ENCODE data around the gene FAM163B.

FAM163B gene

GRCh38 chr9:133650026-133650425, 40.8 kb upstream of the FAM163B start:
- no peak for DNase-seq (ENCODE audit: low read depth)
- H3K4me3 ChIP-seq (replicated peaks; ENCODE audit: low read depth, low read length) = no peak overlapping the region
- no peak for TF ChIP-seq CTCF (IDR thresholded peaks at IDR 0.05; ENCODE audit: low read length, missing control alignments)

DNA sequence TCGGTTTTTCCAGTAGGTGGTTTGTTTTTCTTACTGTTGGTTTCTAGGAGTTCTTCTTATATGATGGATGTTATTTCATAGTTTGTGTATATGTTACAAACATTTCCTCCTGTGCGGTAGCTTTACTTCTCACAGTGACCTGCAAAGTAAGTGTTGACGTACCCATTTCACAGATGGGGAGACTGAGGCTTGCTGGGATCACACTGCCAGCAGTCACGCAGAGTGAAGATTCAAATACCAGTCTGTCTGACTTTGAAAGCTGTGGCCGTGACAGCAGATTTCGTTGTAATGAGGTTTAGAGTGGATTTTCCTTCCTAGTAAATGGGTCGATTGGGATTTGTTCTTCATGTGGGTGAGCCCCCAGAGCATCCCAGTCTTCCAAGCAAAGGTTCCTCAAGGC, 40.0 kb upstream of the FAM163B start:
- no peak for TF ChIP-seq CTCF (IDR thresholded peaks at IDR 0.05; ENCODE audit: low read length, missing control alignments)
- no peak for DNase-seq (ENCODE audit: low read depth)

DNA sequence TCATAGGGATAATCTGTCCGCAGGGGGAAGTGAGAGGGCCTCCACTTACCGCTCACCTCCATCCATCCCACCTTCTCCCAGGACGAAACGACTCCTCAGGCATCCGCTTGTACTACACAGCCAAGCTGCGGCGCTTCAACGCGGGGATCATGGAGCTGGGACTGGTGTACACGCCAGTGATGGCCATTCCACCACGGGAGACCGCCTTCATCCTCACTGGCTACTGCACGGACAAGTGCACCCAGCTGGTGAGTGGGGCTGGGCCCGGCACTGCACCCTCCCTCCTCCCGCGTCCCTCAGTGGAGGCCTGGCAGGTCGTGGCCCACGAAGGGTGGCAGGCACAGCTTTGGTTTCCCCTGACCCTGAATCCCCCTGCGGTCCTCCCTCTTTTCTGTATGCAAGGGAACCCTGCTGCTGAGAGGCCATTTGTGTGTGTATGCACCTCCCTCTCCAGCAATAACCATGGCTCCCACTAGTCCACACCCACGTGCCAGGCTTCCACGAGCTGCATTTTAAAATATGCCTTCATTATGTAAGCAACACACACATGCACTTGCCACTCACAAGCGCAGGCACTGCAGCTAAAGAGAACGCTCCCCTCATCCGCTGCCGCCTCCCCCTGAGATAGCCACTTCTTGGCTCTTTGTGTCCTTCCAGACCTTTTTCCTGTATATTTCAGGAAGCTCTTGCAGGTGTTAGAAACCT, 38.7 kb upstream of the FAM163B start:
- TF ChIP-seq CTCF (IDR thresholded peaks at IDR 0.05; ENCODE audit: low read length, missing control alignments) = no peak
- no peak for DNase-seq (ENCODE audit: low read depth)
- no peak overlapping the region for H3K4me3 ChIP-seq (replicated peaks; ENCODE audit: low read depth, low read length)

More for the DNA sequence above, 40.0 kb upstream of the FAM163B start:
- no peak overlapping the region for H3K4me3 ChIP-seq (replicated peaks; ENCODE audit: low read depth, low read length)

DNA sequence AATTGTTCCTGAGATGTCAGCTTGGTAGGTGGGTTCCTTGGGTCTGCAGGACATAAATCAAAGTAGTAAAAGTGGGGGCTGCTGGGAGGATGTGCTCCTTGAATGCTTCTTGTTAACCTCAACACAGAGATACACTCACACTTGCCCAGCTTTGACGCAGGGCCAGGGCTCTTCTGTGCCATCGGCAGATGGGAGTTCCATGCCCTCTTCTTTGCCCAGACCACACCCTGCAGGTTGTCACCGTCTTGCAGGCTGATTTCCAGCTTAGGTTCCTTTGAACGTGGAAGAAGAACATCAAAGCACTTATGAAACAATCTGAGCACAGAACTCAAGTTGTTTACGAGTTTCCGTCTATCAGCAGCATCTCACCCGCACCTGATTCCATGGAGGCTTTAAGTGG, 38.0 kb upstream of the FAM163B start:
- TF ChIP-seq CTCF (IDR thresholded peaks at IDR 0.05; ENCODE audit: low read length, missing control alignments) = no peak
- no peak for DNase-seq (ENCODE audit: low read depth)
- H3K4me3 ChIP-seq (replicated peaks; ENCODE audit: low read depth, low read length) = no peak overlapping the region

DNA sequence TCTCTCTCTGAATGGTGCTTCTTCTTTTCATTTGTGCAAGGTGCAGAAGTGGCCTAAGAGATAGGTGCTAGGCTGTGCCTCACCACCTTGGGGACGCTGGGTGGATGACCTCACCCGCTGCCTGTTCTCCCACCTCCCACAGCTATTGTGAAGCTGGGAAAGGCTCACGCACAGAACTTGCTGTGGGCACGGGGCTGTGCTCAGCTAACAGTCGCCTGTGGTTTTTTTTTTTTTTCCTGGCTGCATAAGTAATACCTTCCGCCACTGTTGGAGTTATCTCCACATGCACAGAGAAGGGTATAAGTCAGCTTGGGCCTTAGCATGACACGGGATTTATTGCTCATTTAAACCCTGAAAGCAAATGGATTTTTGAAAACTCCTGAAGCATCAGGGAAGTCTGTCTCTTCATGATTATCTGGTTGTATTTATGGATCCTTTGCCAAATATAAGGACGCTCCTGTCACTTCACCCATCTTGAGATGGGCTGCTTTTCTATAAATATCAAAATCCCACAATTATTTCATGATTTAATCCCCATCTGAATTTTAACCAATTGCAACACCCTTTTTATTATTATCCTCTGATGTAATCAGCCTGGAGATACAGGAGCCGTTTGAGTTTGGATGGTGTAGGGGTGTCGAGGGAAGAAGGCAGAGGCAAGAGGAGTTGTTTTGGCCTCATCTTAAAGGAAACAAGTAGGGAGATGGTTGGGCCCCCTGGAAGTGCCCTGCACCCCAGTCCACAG, 36.0 kb upstream of the FAM163B start:
- no peak overlapping the region for H3K4me3 ChIP-seq (replicated peaks; ENCODE audit: low read depth, low read length)
- TF ChIP-seq CTCF (IDR thresholded peaks at IDR 0.05; ENCODE audit: low read length, missing control alignments) = no peak
- no peak for DNase-seq (ENCODE audit: low read depth)

DNA sequence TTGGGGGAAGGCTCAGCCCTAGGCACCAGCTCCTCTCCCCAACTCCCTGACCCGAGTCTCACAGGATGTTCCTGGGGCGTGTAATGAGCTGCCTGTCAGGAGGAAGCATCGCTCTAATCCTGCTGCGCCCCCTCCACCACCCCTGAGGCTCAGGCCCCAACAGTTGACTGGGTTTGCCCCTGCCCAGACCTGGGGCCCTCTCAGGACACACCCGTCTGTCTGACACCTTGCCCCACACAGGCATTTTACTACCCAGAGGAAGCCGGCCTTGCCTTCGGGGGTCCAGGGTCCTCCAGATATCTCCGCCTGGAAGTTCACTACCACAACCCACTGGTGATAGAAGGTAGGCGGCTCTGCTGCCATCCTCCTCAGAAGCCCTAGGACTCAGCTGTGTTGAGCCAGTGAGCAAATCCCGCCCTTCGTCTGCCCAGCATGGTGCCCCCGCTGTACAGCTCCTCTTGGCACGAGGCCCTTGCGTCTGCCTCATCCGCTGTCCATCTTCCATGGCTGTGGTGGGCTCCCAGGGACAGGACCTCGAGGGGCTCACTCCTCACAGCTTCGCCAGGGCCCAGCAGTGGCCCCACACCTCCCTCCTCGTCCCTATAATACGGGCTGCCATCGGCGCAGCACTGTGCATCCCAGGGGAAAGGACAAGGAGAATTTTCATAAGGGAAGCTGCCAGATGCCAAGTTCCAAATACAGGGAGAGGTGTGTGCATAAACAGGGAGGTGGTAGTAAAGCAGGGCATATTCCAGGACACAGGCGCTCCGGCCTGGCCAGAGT, 35.0 kb upstream of the FAM163B start:
- DNase-seq (ENCODE audit: low read depth) = no peak
- no peak for TF ChIP-seq CTCF (IDR thresholded peaks at IDR 0.05; ENCODE audit: low read length, missing control alignments)
- no peak overlapping the region for H3K4me3 ChIP-seq (replicated peaks; ENCODE audit: low read depth, low read length)

Measured in fibroblast of pulmonary artery (primary cell).